ENCODE measurements around the gene HSDL1.
A peak's percentile ranks its signal among the peaks of the same experiment; 100 is the strongest.
"Not testable (repeated sequence)": the region's sequence is repeated elsewhere in the genome, so short reads cannot be mapped to it uniquely, and the experiment has no call there.

The HSDL1 gene

DNA sequence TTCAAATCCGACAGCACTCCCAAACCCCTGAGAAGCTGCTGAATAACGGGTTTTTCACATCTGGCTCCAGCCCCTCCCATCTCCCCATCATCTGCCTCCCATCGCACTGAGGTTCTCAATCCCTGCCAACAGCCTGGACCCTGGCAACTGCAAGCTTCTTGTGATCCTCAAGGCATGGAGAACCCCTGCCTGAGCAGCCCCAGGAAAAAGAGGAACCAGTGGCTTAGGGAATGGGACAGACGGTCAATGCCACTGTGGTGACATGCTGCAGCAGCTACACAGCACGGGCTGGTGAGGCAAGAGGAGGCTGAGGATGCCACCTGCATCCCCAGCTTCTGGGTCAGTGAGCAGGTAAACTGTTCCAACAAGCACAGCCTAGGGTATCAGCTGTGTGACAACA is 25.0 kb downstream of the HSDL1 start:
- TF ChIP-seq, protein P1, sequence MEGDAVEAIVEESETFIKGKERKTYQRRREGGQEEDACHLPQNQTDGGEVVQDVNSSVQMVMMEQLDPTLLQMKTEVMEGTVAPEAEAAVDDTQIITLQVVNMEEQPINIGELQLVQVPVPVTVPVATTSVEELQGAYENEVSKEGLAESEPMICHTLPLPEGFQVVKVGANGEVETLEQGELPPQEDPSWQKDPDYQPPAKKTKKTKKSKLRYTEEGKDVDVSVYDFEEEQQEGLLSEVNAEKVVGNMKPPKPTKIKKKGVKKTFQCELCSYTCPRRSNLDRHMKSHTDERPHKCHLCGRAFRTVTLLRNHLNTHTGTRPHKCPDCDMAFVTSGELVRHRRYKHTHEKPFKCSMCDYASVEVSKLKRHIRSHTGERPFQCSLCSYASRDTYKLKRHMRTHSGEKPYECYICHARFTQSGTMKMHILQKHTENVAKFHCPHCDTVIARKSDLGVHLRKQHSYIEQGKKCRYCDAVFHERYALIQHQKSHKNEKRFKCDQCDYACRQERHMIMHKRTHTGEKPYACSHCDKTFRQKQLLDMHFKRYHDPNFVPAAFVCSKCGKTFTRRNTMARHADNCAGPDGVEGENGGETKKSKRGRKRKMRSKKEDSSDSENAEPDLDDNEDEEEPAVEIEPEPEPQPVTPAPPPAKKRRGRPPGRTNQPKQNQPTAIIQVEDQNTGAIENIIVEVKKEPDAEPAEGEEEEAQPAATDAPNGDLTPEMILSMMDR (IDR thresholded peaks at IDR 0.05; ENCODE audit: low read depth, low read length, missing control alignments), result no peak
- DNase-seq, result no peak
- no peak overlapping the region for H3K27ac ChIP-seq
- H3K4me3 ChIP-seq (ENCODE audit: low read depth, low read length), result no peak overlapping the region
- H3K36me3 ChIP-seq (replicated peaks), result peaks cover 15% of the 10 kb centered on the region
- in situ Hi-C loops (cut with HindIII; ENCODE audit: low pct_ligation_motif_present, low sequenced_read_pairs), result no loop called here
- no peaks in the 10 kb centered on the region for H3K27me3 ChIP-seq (replicated peaks)

GRCh38 chr16:84119368-84119767 is 25.6 kb downstream of the HSDL1 start:
- H3K4me3 ChIP-seq (ENCODE audit: low read depth, low read length), result no peak overlapping the region
- H3K36me3 ChIP-seq (replicated peaks), result peaks cover 14% of the 10 kb centered on the region
- no peaks in the 10 kb centered on the region for H3K27me3 ChIP-seq (replicated peaks)
- no peak for DNase-seq
- H3K27ac ChIP-seq, result no peak overlapping the region
- in situ Hi-C loops (cut with HindIII; ENCODE audit: low pct_ligation_motif_present, low sequenced_read_pairs), result no loop called here
- TF ChIP-seq, protein P1 (IDR thresholded peaks at IDR 0.05; ENCODE audit: low read depth, low read length, missing control alignments), result no peak

GRCh38 chr16:84118315-84118714 is 26.7 kb downstream of the HSDL1 start:
- DNase-seq; H3K4me3 ChIP-seq (ENCODE audit: low read depth, low read length); H3K27me3 ChIP-seq (replicated peaks); in situ Hi-C loops (cut with HindIII; ENCODE audit: low pct_ligation_motif_present, low sequenced_read_pairs); H3K27ac ChIP-seq; H3K36me3 ChIP-seq (replicated peaks): not testable (repeated sequence)

- in situ Hi-C loops (cut with HindIII; ENCODE audit: low pct_ligation_motif_present, low sequenced_read_pairs), result no loop called here
- H3K27me3 ChIP-seq (replicated peaks), result no peaks in the 10 kb centered on the region
- peak overlapping the region; percentile 93 for H3K4me3 ChIP-seq (ENCODE audit: low read depth, low read length)
- no peaks in the 10 kb centered on the region for H3K36me3 ChIP-seq (replicated peaks)
- peak; percentile 23 for DNase-seq
- peak overlapping the region; percentile 76 for H3K27ac ChIP-seq
- TF ChIP-seq, protein P1 (IDR thresholded peaks at IDR 0.05; ENCODE audit: low read depth, low read length, missing control alignments), result no peak
Measured at GRCh38 chr16:84117494-84117843, 27.5 kb downstream of the HSDL1 start.

DNA sequence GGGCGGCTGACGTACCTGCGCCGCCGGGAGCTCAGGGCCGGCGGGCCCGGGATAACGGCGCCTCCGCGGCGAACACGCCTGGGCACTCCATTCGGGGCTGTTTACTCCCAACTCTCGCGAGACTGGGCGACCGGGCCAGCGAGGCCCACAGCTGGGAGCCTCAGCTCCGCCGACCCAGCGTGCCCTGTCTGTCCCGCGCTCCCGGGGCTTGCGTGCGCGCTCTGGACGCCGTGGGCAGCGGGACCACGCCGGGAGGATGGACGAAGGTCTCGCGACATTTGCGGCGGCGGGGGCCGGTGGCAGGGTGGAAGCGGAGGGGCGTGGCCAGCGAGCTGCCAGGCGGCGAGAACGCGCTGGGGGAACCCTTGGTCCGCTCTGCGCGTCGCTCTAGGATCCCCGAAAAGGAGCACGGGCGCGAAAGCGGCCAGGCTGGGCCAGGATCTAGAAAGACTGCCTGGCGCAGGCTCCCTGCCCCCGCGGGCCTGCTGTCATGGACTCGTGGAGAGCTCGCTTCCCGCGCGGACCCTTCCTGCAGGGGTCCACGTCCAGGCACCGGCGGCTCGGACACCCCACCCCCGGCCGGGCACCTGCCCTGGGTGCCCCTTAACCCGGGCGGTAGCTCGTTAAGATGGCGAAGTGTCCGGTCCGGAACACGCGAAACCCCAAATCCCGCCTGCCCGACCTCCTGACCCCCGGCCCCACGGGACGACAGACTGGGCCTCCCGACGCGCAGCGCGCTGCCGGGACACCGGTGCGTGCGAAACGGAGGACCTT is 28.1 kb downstream of the HSDL1 start, which contains the start of gene MBTPS1:
Gene MBTPS1, minus strand, starts transcription at position 223 of the 774 bp plus-strand sequence. CDS start 15,159 bp downstream, outside the sequence.
- no peaks in the 10 kb centered on the region for H3K36me3 ChIP-seq (replicated peaks)
- peak; percentile 95 for DNase-seq
- peak within 1 kb of the TSS; percentile 93 for H3K4me3 ChIP-seq (ENCODE audit: low read depth, low read length)
- no peaks in the 10 kb centered on the region for H3K27me3 ChIP-seq (replicated peaks)
- in situ Hi-C loops (cut with HindIII; ENCODE audit: low pct_ligation_motif_present, low sequenced_read_pairs), result no loop called here
- TF ChIP-seq, protein P1 (IDR thresholded peaks at IDR 0.05; ENCODE audit: low read depth, low read length, missing control alignments), result no peak
- peak within 1 kb of the TSS; percentile 76 for H3K27ac ChIP-seq

DNA sequence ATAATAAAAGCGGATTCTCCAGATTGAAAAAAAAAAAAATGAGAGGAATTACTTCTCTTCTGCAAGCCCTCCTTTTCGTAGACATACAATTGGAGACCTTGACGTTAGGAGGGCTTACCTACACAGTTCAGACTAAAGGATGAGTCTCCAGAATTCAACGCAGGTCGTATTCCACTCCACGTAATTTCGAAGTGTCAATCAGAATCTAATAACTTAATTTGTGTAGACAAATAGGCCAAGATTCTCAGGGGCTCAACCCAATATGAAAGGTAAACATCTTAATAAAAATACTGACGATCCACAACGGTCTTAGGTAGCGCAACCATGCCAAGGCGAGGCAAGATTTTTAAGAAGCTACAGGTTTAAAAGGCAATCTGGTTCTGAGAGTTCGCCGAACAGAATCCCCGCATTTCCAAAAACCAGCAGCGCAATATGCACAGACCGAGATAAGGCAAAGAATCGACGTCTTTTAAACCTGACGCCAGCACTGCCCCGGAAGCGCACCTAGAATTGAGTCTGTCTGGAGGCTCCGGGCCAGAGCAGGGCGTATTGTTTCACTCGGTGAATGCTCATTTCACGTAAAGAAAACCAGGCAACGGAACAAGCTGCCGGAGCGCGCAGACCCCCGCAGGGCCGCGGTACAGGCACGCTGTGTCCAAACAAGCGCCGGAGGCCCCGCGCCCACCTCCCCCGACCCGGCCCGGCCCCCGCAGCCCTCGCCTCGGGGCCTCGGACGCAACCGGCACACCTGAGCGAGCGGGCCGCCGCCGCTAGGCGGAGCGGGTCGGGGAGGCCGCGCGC is 28.9 kb downstream of the HSDL1 start:
- DNase-seq, result peak; percentile 12
- H3K4me3 ChIP-seq (ENCODE audit: low read depth, low read length), result peak overlapping the region; percentile 93
- in situ Hi-C loops (cut with HindIII; ENCODE audit: low pct_ligation_motif_present, low sequenced_read_pairs), result no loop called here
- peak overlapping the region; percentile 76 for H3K27ac ChIP-seq
- TF ChIP-seq, protein P1 (IDR thresholded peaks at IDR 0.05; ENCODE audit: low read depth, low read length, missing control alignments), result no peak
- no peaks in the 10 kb centered on the region for H3K27me3 ChIP-seq (replicated peaks)
- no peaks in the 10 kb centered on the region for H3K36me3 ChIP-seq (replicated peaks)

DNA sequence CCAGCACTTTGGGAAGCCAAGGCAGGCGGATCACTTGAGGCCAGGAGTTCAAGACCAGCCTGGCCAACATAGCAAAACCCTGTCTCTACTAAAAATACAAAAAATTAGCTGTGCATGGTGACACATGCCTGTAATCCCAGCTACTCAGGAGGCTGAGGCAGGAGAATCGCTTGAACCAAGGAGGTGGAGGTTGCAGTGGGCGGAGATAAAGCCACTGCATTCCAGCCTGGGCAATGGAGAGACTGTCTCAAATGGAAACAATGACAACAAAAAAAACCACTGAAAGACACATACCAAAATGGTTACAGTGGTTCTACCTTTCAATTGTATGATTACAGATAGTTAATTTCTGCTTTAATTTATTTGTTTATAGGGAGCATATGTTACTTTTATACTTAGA is 33.0 kb downstream of the HSDL1 start:
- H3K36me3 ChIP-seq (replicated peaks); H3K27me3 ChIP-seq (replicated peaks); H3K27ac ChIP-seq; DNase-seq; in situ Hi-C loops (cut with HindIII; ENCODE audit: low pct_ligation_motif_present, low sequenced_read_pairs); H3K4me3 ChIP-seq (ENCODE audit: low read depth, low read length): not testable (repeated sequence)

Measured in brain microvascular endothelial cell (primary cell).